OCI-LY7 (cell line): Measurements from ENCODE around the gene SUSD3. TPM values are rescaled to one million over a fixed set of nuclear protein-coding genes. Genes with fewer than 3 reads are reported as not detected.

Experiments used
- BruUV-seq: library from RNA; stranded (reverse); fragments of 400-500 nt; replicated peaks from 2 replicates; lab custom pipeline; 2021; lab: Mats Ljungman, UMichigan
- CTCF ChIA-PET: fragments of 300-600 bp; sonication (Branson Sonifier 250); formaldehyde crosslinking; loops from one replicate; lab custom pipeline; 2022; ENCODE audit warnings: antibody characterized with exemption; ENCODE audit not compliant: unreplicated experiment; lab: Charles Lee
- POLR2A ChIA-PET: fragments of 300-600 bp; sonication (Branson Sonifier 250); formaldehyde crosslinking; loops from one replicate; lab custom pipeline; 2022; ENCODE audit warnings: antibody characterized with exemption; lab: Charles Lee
- DNase-seq: peaks from one replicate; pipeline ENCODE4 v3.0.0-alpha.2; 2015; ENCODE audit warnings: low spot score
- H2AFZ ChIP-seq: fragments of 200-600 bp; sonication (generic), shearing (Covaris generic); 2 replicates; pipeline ENCODE4 v1.6.1; 2014; ENCODE audit warnings: mild to moderate bottlenecking, antibody characterized with exemption, low read length, moderate library complexity
- H3K27ac ChIP-seq: fragments of 200-600 bp; sonication (generic); 2 replicates; pipeline ENCODE4 v1.5.1; 2014; ENCODE audit warnings: mixed run types, low read depth, mild to moderate bottlenecking, moderate library complexity, low read length, inconsistent platforms; ENCODE audit not compliant: poor library complexity, severe bottlenecking
- H3K36me3 ChIP-seq: fragments of 200-600 bp; sonication (generic); 2 replicates; pipeline ENCODE4 v1.6.1; 2014; ENCODE audit warnings: mild to moderate bottlenecking, antibody characterized with exemption, low read length, moderate library complexity, mixed read lengths; ENCODE audit not compliant: insufficient read depth
- H3K4me1 ChIP-seq: fragments of 200-600 bp; sonication (generic); 2 replicates; pipeline ENCODE4 v1.5.1; 2014; ENCODE audit warnings: mild to moderate bottlenecking, low read length; ENCODE audit not compliant: insufficient read depth, poor library complexity, severe bottlenecking
- H3K4me2 ChIP-seq: fragments of 200-600 bp; sonication (generic); 2 replicates; pipeline ENCODE4 v1.6.1; 2014; ENCODE audit warnings: mild to moderate bottlenecking, low read length
- H3K4me3 ChIP-seq: fragments of 200-600 bp; sonication (generic); 2 replicates; pipeline ENCODE4 v1.5.1; 2014; ENCODE audit warnings: mild to moderate bottlenecking, low read depth, low read length; ENCODE audit not compliant: poor library complexity, severe bottlenecking
- H3K79me2 ChIP-seq: fragments of 200-600 bp; sonication (generic); 2 replicates; pipeline ENCODE4 v1.6.1; 2016; ENCODE audit warnings: low read depth, mild to moderate bottlenecking, low read length, moderate library complexity, mixed read lengths; ENCODE audit not compliant: insufficient read depth
- H3K9me2 ChIP-seq: fragments of 200-600 bp; sonication (generic); 2 replicates; pipeline ENCODE4 v1.6.1; 2016; ENCODE audit warnings: mild to moderate bottlenecking, low read length, mixed read lengths; ENCODE audit not compliant: insufficient read depth
- H3K9me3 ChIP-seq: fragments of 200-600 bp; sonication (generic); 2 replicates; pipeline ENCODE4 v1.6.1; 2014; ENCODE audit warnings: mild to moderate bottlenecking, mixed run types, low read length, mixed read lengths
- H4K20me1 ChIP-seq: fragments of 200-600 bp; sonication (generic); 2 replicates; pipeline ENCODE4 v1.6.1; 2014; ENCODE audit warnings: mild to moderate bottlenecking, antibody characterized with exemption, low read length, moderate library complexity, mixed read lengths; ENCODE audit not compliant: insufficient read depth
- CTCF ChIP-seq: fragments of 200-600 bp; sonication (generic); conservative IDR thresholded peaks from 2 replicates; pipeline ENCODE4 v1.5.1; 2014; ENCODE audit warnings: mild to moderate bottlenecking, antibody characterized with exemption, low read length, moderate library complexity, mixed read lengths
- EZH2phosphoT487 ChIP-seq: fragments of 200-600 bp; sonication (generic); IDR thresholded peaks from 2 replicates; pipeline ENCODE4 v1.6.1; 2018; ENCODE audit warnings: low read depth, borderline replicate concordance, mild to moderate bottlenecking, mixed run types, antibody characterized with exemption, low read length, moderate library complexity, mixed read lengths
- intact Hi-C: fragments of 100-400 bp; cut with micrococcal nuclease; formaldehyde crosslinking; loops from one replicate; pipeline ENCODE4 v1.10.0; 2022; ENCODE audit not compliant: unreplicated experiment
- total RNA-seq, 2 experiments: library from RNA; depleted of rRNA in 1 of 2; stranded (reverse); fragments of >200 nt in 1 of 2; shearing (Covaris generic) in 1 of 2; gene quantifications; 2 replicates each; pipeline ENCODE4 v1.2.3, GENCODE V29; 2014 to 2022

Gene SUSD3
- total RNA-seq, 2 experiments from 2014 or later, result 94.1 to 201 TPM

GRCh38 chr9:93091453-93092081 lies 33.1 kb downstream of the SUSD3 start:
- peaks cover 6% of the 10 kb centered on the region for H3K36me3 ChIP-seq
- DNase-seq, result no peak
- no peak overlapping the region for H2AFZ ChIP-seq
- ChIA-PET CTCF (no interaction called here), POLR2A (interaction anchor here (0.5 to 0.6 kb wide), 2 partner anchors 17 to 129 kb away, joined by 3 read pairs; no protein-coding TSS in a partner anchor)
- H3K4me1 ChIP-seq, result peaks cover 52% of the 10 kb centered on the region
- no TSS peak for BruUV-seq
- TF ChIP-seq CTCF (no peak), EZH2phosphoT487 (no peak)
- H3K27ac ChIP-seq, result no peak overlapping the region
- intact Hi-C loops, result no loop called here
- no peak overlapping the region for H3K4me2 ChIP-seq
- H3K79me2 ChIP-seq, result no peaks in the 10 kb centered on the region
- no peaks in the 10 kb centered on the region for H3K9me2 ChIP-seq
- H3K9me3 ChIP-seq, result no peaks in the 10 kb centered on the region
- no peaks in the 10 kb centered on the region for H4K20me1 ChIP-seq
- H3K4me3 ChIP-seq, result no peak overlapping the region

- no peaks in the 10 kb centered on the region for H3K79me2 ChIP-seq
- no peaks in the 10 kb centered on the region for H3K9me3 ChIP-seq
- peaks cover 60% of the 10 kb centered on the region for H3K4me1 ChIP-seq
- H3K9me2 ChIP-seq, result no peaks in the 10 kb centered on the region
- no peak overlapping the region for H3K27ac ChIP-seq
- no peaks in the 10 kb centered on the region for H4K20me1 ChIP-seq
- BruUV-seq, result no TSS peak
- ChIA-PET POLR2A (interaction anchor here (0.5 kb wide), 1 partner anchor 18 kb away, joined by 3 read pairs; no protein-coding TSS in a partner anchor), CTCF (no interaction called here)
- peak overlapping the region; percentile 99; the same call in 1 of the 2 replicates for H3K4me2 ChIP-seq
- no peak for TF ChIP-seq CTCF
- TF ChIP-seq EZH2phosphoT487, result no peak
- no peak overlapping the region for H2AFZ ChIP-seq
- intact Hi-C loops, result no loop called here
- no peaks in the 10 kb centered on the region for H3K36me3 ChIP-seq
- DNase-seq, result no peak
- H3K4me3 ChIP-seq, result no peak overlapping the region
Observed at GRCh38 chr9:93092251-93092991, 33.9 kb downstream of the SUSD3 start.
